Progenitor cell of endocrine pancreas (in vitro differentiated cells): ENCODE measurements around the gene ITGA8. TPM values are rescaled to one million over a fixed set of nuclear protein-coding genes. Genes with fewer than 3 reads are reported as not detected.
"Not testable (repeated sequence)": the region's sequence is repeated elsewhere in the genome, so short reads cannot be mapped to it uniquely, and the experiment has no call there.

Experiments used
- DNase-seq: peaks from one replicate; pipeline ENCODE4 v3.0.0; 2021; ENCODE audit warnings: low spot score; ENCODE audit not compliant: unreplicated experiment
- H3K27ac Mint-ChIP-seq: 2 replicates; pipeline ENCODE4 v1.8.0; 2021; ENCODE audit warnings: mild to moderate bottlenecking, moderate library complexity, mixed read lengths
- H3K27me3 Mint-ChIP-seq: 2 replicates; pipeline ENCODE4 v1.8.0; 2021; ENCODE audit warnings: mixed read lengths
- H3K36me3 Mint-ChIP-seq: 2 replicates; pipeline ENCODE4 v1.8.0; 2022; ENCODE audit warnings: mixed read lengths; ENCODE audit not compliant: insufficient read depth
- H3K4me1 Mint-ChIP-seq: 2 replicates; pipeline ENCODE4 v1.8.0; 2021; ENCODE audit warnings: low read depth, mixed read lengths
- H3K4me3 Mint-ChIP-seq: 2 replicates; pipeline ENCODE4 v1.8.0; 2021; ENCODE audit warnings: low read depth, mild to moderate bottlenecking, moderate library complexity, mixed read lengths
- H3K9me3 Mint-ChIP-seq: 2 replicates; pipeline ENCODE4 v1.8.0; 2021; ENCODE audit warnings: low read depth, mixed read lengths
- total RNA-seq: library from RNA; stranded (reverse); gene quantifications from 2 replicates; pipeline ENCODE4 v1.2.1, GENCODE V29; 2021
- TF ChIP-seq, protein P1 (sequence below): fragments of 200-600 bp; sonication (generic); IDR thresholded peaks from one replicate; pipeline ENCODE4 v1.5.0; 2021; ENCODE audit warnings: antibody characterized with exemption, mild to moderate bottlenecking; ENCODE audit not compliant: unreplicated experiment

The ITGA8 gene
- total RNA-seq, 1 donor from 2014 or later, result not detected

GRCh38 chr10:15591431-15591830, 128.3 kb downstream of the ITGA8 start:
- no peaks in the 10 kb centered on the region for H3K27me3 Mint-ChIP-seq
- no peaks in the 10 kb centered on the region for H3K36me3 Mint-ChIP-seq
- H3K9me3 Mint-ChIP-seq, result no peaks in the 10 kb centered on the region
- no peak overlapping the region for H3K27ac Mint-ChIP-seq
- H3K4me3 Mint-ChIP-seq, result no peak overlapping the region
- TF ChIP-seq, protein P1, sequence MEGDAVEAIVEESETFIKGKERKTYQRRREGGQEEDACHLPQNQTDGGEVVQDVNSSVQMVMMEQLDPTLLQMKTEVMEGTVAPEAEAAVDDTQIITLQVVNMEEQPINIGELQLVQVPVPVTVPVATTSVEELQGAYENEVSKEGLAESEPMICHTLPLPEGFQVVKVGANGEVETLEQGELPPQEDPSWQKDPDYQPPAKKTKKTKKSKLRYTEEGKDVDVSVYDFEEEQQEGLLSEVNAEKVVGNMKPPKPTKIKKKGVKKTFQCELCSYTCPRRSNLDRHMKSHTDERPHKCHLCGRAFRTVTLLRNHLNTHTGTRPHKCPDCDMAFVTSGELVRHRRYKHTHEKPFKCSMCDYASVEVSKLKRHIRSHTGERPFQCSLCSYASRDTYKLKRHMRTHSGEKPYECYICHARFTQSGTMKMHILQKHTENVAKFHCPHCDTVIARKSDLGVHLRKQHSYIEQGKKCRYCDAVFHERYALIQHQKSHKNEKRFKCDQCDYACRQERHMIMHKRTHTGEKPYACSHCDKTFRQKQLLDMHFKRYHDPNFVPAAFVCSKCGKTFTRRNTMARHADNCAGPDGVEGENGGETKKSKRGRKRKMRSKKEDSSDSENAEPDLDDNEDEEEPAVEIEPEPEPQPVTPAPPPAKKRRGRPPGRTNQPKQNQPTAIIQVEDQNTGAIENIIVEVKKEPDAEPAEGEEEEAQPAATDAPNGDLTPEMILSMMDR, result no peak
- no peak for DNase-seq
- no peaks in the 10 kb centered on the region for H3K4me1 Mint-ChIP-seq

- H3K9me3 Mint-ChIP-seq, result no peaks in the 10 kb centered on the region
- no peak for DNase-seq
- H3K27me3 Mint-ChIP-seq, result no peaks in the 10 kb centered on the region
- peaks cover 1% of the 10 kb centered on the region for H3K4me1 Mint-ChIP-seq
- TF ChIP-seq, protein P1, result no peak
- H3K36me3 Mint-ChIP-seq, result no peaks in the 10 kb centered on the region
- H3K4me3 Mint-ChIP-seq, result no peak overlapping the region
- H3K27ac Mint-ChIP-seq, result no peak overlapping the region
Measured at GRCh38 chr10:15588635-15589508, 130.8 kb downstream of the ITGA8 start.

GRCh38 chr10:15588151-15588550, 131.6 kb downstream of the ITGA8 start:
- no peaks in the 10 kb centered on the region for H3K36me3 Mint-ChIP-seq
- H3K4me1 Mint-ChIP-seq, result peaks cover 1% of the 10 kb centered on the region
- H3K4me3 Mint-ChIP-seq, result no peak overlapping the region
- no peaks in the 10 kb centered on the region for H3K27me3 Mint-ChIP-seq
- no peaks in the 10 kb centered on the region for H3K9me3 Mint-ChIP-seq
- no peak overlapping the region for H3K27ac Mint-ChIP-seq
- DNase-seq, result no peak
- TF ChIP-seq, protein P1, result no peak

DNA sequence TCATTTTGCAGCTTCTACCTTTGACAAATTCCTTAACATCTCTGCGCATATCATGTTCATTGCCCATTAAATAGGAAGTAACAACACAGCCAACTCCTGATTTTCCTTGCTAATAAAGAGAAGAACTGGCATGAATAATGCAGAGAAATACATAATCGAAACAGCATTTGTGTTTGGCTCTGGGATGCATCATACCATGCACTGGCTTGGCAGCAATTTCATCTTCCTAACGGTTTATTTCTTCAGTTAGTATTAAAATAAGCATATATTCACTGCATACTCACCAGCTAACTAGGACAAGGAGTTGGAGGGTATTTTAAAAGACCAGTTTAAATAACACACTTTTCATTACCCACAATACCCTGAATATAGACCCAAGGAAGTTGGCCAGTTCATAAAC, 132.5 kb downstream of the ITGA8 start:
- Mint-ChIP-seq H3K4me3 (no peak overlapping the region), H3K27me3 (no peaks in the 10 kb centered on the region), H3K27ac (no peak overlapping the region), H3K4me1 (peaks cover 1% of the 10 kb centered on the region), H3K36me3 (no peaks in the 10 kb centered on the region), H3K9me3 (no peaks in the 10 kb centered on the region)
- DNase-seq, result no peak
- TF ChIP-seq, protein P1, result no peak

GRCh38 chr10:15585303-15585715, 134.4 kb downstream of the ITGA8 start:
- Mint-ChIP-seq H3K27me3 (no peaks in the 10 kb centered on the region), H3K4me3 (no peak overlapping the region), H3K9me3 (peaks cover 14% of the 10 kb centered on the region), H3K27ac (no peak overlapping the region), H3K4me1 (peaks cover 1% of the 10 kb centered on the region), H3K36me3 (no peaks in the 10 kb centered on the region)
- TF ChIP-seq, protein P1, result peak; percentile 87
- peak; percentile 56 for DNase-seq

- not testable (repeated sequence) for H3K4me3 Mint-ChIP-seq, DNase-seq, H3K36me3 Mint-ChIP-seq, H3K27me3 Mint-ChIP-seq, H3K4me1 Mint-ChIP-seq, H3K27ac Mint-ChIP-seq
- H3K9me3 Mint-ChIP-seq, result peaks cover 16% of the 10 kb centered on the region
Measured at GRCh38 chr10:15582972-15583371, 136.8 kb downstream of the ITGA8 start.
